ENCODE results near the gene LCAT. TPM values are rescaled to one million over a fixed set of nuclear protein-coding genes. Genes with fewer than 3 reads are reported as not detected.

Gene LCAT
- total and polyA plus RNA-seq, 9 of the 15 experiments (the other 6 are each of a cell fraction or from before 2014, with no cell fraction given), result 0.46 to 21.0 (median 5.0) TPM

DNA sequence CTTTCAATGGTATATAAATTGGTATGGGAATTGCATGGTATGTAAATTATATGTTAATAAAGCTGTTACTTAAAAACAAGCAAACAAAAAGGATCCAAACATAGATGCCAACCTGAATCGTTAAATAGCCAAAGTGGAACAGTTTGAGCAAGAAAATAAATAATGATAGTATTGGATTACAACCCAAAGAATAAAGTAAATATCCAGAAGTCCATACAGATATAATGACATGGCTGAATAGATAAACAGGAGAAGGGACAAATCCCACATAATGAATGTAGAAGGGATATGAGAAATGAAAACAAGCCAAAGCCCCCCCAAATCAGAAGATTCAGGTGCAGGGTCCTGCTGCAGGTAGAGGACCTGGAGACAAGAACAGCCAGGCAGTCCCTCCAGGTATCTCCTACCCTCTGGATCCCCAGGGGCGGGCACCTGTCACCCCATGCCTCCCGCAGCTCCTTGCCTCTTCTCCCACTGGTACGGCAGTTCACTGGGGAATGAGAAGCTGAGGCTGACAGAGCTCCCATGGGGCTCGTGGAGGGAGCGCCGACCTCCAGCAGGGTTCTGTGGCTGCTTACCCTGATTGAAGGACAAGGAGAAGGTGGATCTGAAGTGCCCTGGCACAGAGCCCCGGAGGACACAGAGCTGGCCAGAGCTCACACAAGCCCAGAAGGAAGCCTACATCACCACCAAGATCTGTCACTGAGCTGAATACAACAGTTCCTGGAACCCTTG is 9.9 kb upstream of the LCAT start:
- H3K9ac ChIP-seq (ENCODE audit: insufficient read depth in 1 of 2, low read depth in 2 of 2, low read length in 2 of 2), result no peak overlapping the region
- intact Hi-C loops (cut with micrococcal nuclease), result no loop called here
- no peaks in the 10 kb centered on the region for H3K9me1 ChIP-seq (ENCODE audit: control insufficient read depth, insufficient read depth, low read length)
- H3K27me3 ChIP-seq (ENCODE audit: control insufficient read depth in 2 of 2, insufficient read depth in 2 of 2, low read length in 2 of 2), result no peaks in the 10 kb centered on the region
- ATAC-seq, result no peak
- H3K4me1 ChIP-seq (replicated peaks in 1 of 2; ENCODE audit: control insufficient read depth in 2 of 2, insufficient read depth in 2 of 2, low read length in 2 of 2), result peaks cover 0 to 7% of the 10 kb centered on the region in 2 experiments; a peak in 1 of 5 replicates
- no peaks in the 10 kb centered on the region for H3K9me3 ChIP-seq (replicated peaks; ENCODE audit: control insufficient read depth, insufficient read depth, low read depth, low read length)
- ChIA-PET CTCF (ENCODE audit: low intra/inter-chr PET ratio) (no interaction called here), POLR2A (interaction anchor here (0.5 to 1.0 kb wide), 5 partner anchors 9 to 139 kb away, joined by 3 to 4 read pairs (median 3); no protein-coding TSS in a partner anchor)
- no peak overlapping the region for H3K4me2 ChIP-seq (ENCODE audit: insufficient read depth, low read length)
- no peak overlapping the region for H3K27ac ChIP-seq (ENCODE audit: extremely low read depth, low read depth, low read length)
- H3K79me2 ChIP-seq (ENCODE audit: control insufficient read depth, insufficient read depth, low read length), result no peaks in the 10 kb centered on the region
- H3K36me3 ChIP-seq (ENCODE audit: control insufficient read depth, insufficient read depth, low read length), result peaks cover 69% of the 10 kb centered on the region; the same call in 2 of the 3 replicates
- no peak for TF ChIP-seq ZNF79 (CRISPR knock-in tag; IDR thresholded peaks at IDR 0.05; ENCODE audit: low read depth)
- TF ChIP-seq, protein P1, sequence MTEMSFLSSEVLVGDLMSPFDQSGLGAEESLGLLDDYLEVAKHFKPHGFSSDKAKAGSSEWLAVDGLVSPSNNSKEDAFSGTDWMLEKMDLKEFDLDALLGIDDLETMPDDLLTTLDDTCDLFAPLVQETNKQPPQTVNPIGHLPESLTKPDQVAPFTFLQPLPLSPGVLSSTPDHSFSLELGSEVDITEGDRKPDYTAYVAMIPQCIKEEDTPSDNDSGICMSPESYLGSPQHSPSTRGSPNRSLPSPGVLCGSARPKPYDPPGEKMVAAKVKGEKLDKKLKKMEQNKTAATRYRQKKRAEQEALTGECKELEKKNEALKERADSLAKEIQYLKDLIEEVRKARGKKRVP (CRISPR knock-in tag; IDR thresholded peaks at IDR 0.05), result no peak
- H4K20me1 ChIP-seq (replicated peaks; ENCODE audit: control insufficient read depth, insufficient read depth, low read length), result peaks cover 4% of the 10 kb centered on the region; the same call in 1 of the 2 replicates
- FAIRE-seq, result no peak
- no peak overlapping the region for H2AFZ ChIP-seq (ENCODE audit: low read depth, low read length)
- WGBS (ENCODE audit: insufficient coverage, low coverage, missing lambda C conversion rate), result 92% methylated on average over 8 of the region's 8 CpGs
- BruUV-seq (replicated peaks), result no TSS peak
- in situ Hi-C loops (cut with MboI), result no loop called here
- H3K4me3 ChIP-seq, result no peak overlapping the region
- no peak for DNase-seq (ENCODE audit: extremely low read depth in 1 of 4, low spot score in 3 of 4)

DNA sequence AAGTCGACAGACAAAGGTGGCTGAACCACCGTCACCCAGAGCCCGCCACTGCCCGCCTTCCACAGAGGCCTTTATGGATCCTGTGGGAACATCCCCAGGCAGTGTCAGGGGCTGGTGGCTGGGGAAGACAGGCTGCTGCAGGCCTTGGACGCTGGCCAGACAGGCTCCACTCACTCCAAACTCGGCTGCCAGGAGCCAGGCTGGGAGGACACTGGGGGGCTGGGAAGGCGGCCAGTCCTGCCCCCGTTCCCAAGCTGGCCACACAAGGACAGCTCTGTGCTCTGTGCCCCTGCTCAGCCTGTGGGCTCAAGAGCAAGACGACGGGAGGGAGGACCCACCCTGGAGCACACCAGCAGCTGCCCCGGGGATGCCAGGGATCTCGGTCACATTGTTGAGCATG is 7.6 kb upstream of the LCAT start:
- ChIA-PET POLR2A (interaction anchor here (0.7 kb wide), 1 partner anchor 151 kb away, joined by 3 read pairs; no protein-coding TSS in a partner anchor), CTCF (ENCODE audit: low intra/inter-chr PET ratio) (no interaction called here)
- Histone ChIP-seq H3K9ac (ENCODE audit: insufficient read depth in 1 of 2, low read depth in 2 of 2, low read length in 2 of 2) (peak overlapping the region in 1 of 2 experiments; percentile 28; a peak in 2 of 4 replicates), H3K4me1 (replicated peaks in 1 of 2; ENCODE audit: control insufficient read depth in 2 of 2, insufficient read depth in 2 of 2, low read length in 2 of 2) (peaks cover 0 to 23% of the 10 kb centered on the region in 2 experiments; a peak in 2 of 5 replicates), H3K79me2 (ENCODE audit: control insufficient read depth, insufficient read depth, low read length) (no peaks in the 10 kb centered on the region), H3K9me1 (ENCODE audit: control insufficient read depth, insufficient read depth, low read length) (no peaks in the 10 kb centered on the region), H2AFZ (ENCODE audit: low read depth, low read length) (no peak overlapping the region), H3K9me3 (replicated peaks; ENCODE audit: control insufficient read depth, insufficient read depth, low read depth, low read length) (no peaks in the 10 kb centered on the region), H4K20me1 (replicated peaks; ENCODE audit: control insufficient read depth, insufficient read depth, low read length) (no peaks in the 10 kb centered on the region), H3K4me2 (ENCODE audit: insufficient read depth, low read length) (no peak overlapping the region), H3K4me3 (no peak overlapping the region), H3K27me3 (ENCODE audit: control insufficient read depth in 2 of 2, insufficient read depth in 2 of 2, low read length in 2 of 2) (no peaks in the 10 kb centered on the region), H3K36me3 (ENCODE audit: control insufficient read depth, insufficient read depth, low read length) (peaks cover 78% of the 10 kb centered on the region; the same call in 2 of the 3 replicates), H3K27ac (ENCODE audit: extremely low read depth, low read depth, low read length) (no peak overlapping the region)
- no peak for ATAC-seq
- intact Hi-C loops (cut with micrococcal nuclease), result no loop called here
- in situ Hi-C loops (cut with MboI), result no loop called here
- WGBS (ENCODE audit: insufficient coverage, low coverage, missing lambda C conversion rate), result 84% methylated on average over 12 of the region's 12 CpGs
- no peak for FAIRE-seq
- BruUV-seq (replicated peaks), result no TSS peak
- TF ChIP-seq L3MBTL2 (IDR thresholded peaks at IDR 0.05) (no peak), POLR2G (IDR thresholded peaks at IDR 0.05; ENCODE audit: low read depth, low read length) (peak; percentile 49)
- no peak for DNase-seq (ENCODE audit: extremely low read depth in 1 of 4, low spot score in 3 of 4)
